HG02571 (cell line): ENCODE data around the gene OR52I1.

Source experiments
- ATAC-seq: cut with Tn5 transposase; IDR thresholded peaks from one replicate; pipeline ENCODE4 v1.9.1; 2021; ENCODE audit warnings: mild to moderate bottlenecking, moderate library complexity; ENCODE audit not compliant: unreplicated experiment

The OR52I1 gene

DNA sequence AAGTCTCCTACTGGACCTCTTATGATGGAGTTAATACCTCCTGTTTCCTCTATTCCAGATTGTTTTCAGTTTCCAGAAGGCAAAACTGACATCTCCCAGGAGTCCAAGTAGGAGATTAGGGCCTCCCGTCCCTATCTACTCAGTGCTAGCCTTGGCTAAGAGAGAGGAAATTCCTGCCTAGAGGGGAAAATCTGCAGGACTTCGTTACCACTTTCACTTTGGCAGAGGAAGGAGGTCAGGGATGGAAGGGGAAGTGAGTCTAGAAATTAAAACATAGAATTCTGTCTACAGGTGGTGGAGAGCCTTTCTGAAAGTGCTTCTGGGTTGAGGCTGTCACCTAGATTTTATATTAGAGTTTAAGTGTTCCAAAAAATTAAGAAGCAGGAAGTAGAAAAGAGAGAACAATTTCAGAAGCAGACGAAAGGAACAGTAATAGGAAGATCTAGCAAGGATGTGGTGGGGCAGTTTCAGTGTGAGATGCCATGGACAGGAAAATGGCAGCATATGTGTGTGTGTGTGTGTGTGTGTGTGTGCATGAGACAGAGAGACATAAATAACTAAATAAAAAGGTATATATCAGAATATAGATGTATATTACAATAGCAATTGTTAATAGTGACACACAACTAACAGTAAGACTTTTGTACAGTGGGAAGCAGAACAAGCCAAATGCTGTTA lies 16.6 kb downstream of the OR52I1 start:
- no peak for ATAC-seq

- ATAC-seq: no peak
Observed at GRCh38 chr11:4611986-4612385, 18.1 kb downstream of the OR52I1 start.

- ATAC-seq: no peak
Observed at GRCh38 chr11:4615856-4616444, 22.1 kb downstream of the OR52I1 start.

- no peak for ATAC-seq
Observed at GRCh38 chr11:4619514-4619913, 25.7 kb downstream of the OR52I1 start.

- no peak for ATAC-seq
Observed at GRCh38 chr11:4626207-4627099, 32.6 kb downstream of the OR52I1 start.

DNA sequence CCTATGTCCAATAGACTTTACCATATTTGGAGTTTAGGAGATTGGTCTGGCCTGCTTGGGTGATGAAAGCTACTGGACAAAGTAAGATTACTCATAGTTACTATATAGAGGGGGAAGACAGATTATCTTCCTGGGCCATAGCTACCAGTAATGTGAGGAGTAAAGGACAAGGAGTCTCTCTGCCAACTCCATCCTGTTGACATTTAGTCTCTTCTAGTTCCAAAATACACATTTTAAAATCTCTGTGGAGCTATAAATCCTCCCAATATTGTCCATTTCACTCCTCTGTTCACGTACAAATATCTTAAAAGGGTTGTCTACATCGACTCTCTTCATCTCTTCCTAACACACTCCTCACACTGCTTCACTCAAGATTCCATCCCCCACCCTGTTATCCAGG lies 42.3 kb downstream of the OR52I1 start:
- ATAC-seq: no peak

- peak; percentile 88 for ATAC-seq
Observed at GRCh38 chr11:4636962-4637661, 43.3 kb downstream of the OR52I1 start, which contains the start of gene OR51D1. OR51D1 (plus strand) TSS chr11:4637477; CDS start chr11:4639791, 2,314 bp downstream.

DNA sequence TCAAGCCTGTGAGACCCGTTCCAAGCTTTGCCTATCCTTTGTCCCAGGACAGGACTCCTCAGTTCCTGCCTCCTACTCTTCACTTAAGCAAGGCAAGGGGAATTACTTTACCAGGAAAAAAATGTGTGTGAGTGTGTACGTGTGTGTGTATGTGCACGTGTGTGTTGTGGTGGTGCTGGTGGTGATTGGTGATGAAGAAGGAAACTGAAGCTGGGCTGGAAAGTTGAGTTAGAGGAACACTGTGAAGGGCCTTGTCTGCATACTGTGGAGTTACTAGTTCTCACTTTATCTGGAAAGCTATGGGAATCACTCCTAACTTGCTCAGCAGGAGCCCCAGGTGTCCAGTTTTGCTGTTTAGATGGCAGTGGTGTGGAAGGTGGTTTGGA lies 43.8 kb downstream of the OR52I1 start:
- no peak for ATAC-seq

GRCh38 chr11:4639931-4640330 lies 46.1 kb downstream of the OR52I1 start:
- ATAC-seq: no peak

DNA sequence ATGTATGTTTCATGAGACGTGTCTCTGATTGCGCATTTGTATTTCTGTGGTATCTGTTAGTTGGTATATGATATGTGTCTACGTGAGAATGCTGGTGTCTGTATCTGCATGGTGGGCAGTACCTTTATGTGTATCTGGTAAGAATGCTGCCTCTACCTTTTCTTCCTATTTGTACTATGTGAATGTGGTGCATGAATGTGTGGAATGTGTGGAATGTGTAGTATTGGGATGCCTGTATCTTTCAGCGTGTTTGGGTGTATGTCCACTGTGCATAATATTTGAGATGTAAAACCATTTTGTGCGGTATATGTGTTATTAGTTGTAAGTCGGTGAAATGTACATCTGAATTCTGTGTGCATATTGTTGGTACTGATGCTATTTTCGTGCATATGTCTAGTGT lies 47.7 kb downstream of the OR52I1 start:
- ATAC-seq: no peak

DNA sequence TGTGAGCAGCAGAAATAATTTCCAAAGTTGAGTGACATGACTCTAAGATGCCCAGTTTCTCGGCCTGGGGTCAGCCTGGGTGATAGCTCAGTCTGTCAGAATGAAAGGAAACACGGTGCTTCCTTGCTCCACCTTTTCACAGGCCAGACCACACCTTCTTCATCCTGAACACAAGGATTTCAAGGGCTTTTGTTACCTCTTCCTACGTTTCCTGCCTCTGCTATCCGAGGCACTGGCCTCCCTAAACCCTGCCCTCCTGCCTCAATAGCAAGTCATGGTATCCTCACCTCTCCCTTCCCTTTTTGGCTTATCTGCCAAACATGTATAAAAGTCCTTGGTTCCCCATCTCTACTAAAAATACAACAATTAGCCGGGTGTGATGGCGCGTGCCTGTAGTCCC lies 48.2 kb downstream of the OR52I1 start:
- no peak for ATAC-seq

DNA sequence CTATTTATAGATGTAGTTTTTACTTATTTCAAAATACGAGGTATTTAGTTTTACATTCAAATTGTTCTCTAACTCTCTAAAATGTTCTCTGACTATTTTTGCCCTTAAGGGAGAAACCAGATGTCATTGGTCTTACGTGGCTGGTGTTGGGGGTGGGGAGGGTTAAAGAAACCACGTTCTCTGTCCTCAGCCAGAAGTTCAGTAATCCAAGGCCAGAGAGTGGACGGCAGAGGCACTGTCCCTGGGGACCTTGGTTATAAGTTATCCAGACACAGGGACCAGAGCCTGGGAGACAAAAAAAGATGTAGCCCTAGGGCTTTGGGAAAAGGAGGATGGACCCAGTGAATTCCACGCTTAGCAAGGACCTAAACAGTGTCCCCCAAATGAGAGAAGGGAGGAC lies 49.2 kb downstream of the OR52I1 start:
- no peak for ATAC-seq

- ATAC-seq: no peak
Observed at GRCh38 chr11:4643682-4644081, 49.8 kb downstream of the OR52I1 start, which contains the start of gene OR51E1. OR51E1 (plus strand) TSS chr11:4643982; CDS start chr11:4652527, 8,545 bp downstream.

DNA sequence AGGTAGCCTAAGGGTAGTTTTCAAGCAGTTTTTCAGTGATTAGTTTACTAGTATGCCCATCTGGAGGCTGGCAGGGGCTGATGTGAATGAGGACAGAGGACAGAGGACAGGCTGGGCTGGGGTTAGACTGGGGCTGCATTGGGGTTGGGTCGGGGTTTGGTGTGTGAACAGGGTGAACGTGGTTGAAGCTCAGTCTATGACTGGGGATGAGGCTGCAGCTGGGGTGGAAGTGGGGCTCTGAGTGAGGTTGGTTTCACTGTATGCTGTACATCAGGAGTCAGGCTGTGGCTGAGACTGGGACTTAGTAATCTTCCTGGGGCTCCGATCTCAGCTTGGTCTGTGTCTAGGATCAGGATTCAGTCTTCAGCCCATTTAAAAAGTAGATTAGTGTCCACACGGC lies 50.4 kb downstream of the OR52I1 start:
- ATAC-seq: no peak
